NB4 (cell line): Measurements from ENCODE around the gene LYRM7.

ENCODE experiments used
- CTCF ChIP-seq: IDR thresholded peaks from one replicate; pipeline ENCODE4 v1.5.1; 2012; ENCODE audit warnings: low read depth, low read length
- MAX ChIP-seq: IDR thresholded peaks from 2 replicates; pipeline ENCODE4 v1.6.1; 2011; ENCODE audit warnings: low read depth, low read length
- MYC ChIP-seq: IDR thresholded peaks from 2 replicates; pipeline ENCODE4 v1.6.1; 2011; ENCODE audit warnings: low read depth, low read length
- POLR2A ChIP-seq: IDR thresholded peaks from 2 replicates; pipeline ENCODE4 v1.6.1; 2011; ENCODE audit warnings: mild to moderate bottlenecking; ENCODE audit not compliant: insufficient read length; ENCODE audit errors: extremely low read depth

DNA sequence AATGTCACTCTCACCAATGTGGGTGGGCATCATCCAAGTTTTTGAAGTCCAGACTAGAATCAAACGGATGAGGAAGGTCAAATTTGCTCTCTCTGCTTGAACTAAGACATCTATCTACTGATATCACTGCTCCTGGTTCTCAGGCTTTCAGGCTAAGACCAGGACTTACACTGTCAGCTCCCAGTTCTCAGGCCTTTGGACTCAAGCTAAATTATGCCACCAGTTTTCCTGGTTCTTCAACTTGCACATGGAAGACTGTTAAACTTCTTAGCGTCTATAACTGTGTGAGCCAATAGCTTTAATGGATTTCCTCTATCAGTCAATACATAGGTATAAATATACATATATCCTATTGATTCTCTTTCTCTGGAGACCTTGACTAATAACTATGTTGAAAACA, 35.3 kb downstream of the LYRM7 start:
- no peak for TF ChIP-seq POLR2A
- no peak for TF ChIP-seq CTCF
- no peak for TF ChIP-seq MYC
- TF ChIP-seq MAX = no peak
